ENCODE data around the gene PROK1.
A peak's percentile ranks its signal among the peaks of the same experiment; 100 is the strongest.
"Not testable (repeated sequence)": the region's sequence is repeated elsewhere in the genome, so short reads cannot be mapped to it uniquely, and the experiment has no call there.

The PROK1 gene

GRCh38 chr1:110434946-110435345, 16.0 kb upstream of the PROK1 start:
- no peak for DNase-seq

GRCh38 chr1:110436635-110437034, 14.3 kb upstream of the PROK1 start:
- no peak for DNase-seq

GRCh38 chr1:110437645-110438299, 13.2 kb upstream of the PROK1 start:
- DNase-seq = not testable (repeated sequence)

- DNase-seq = no peak
These were observed 12.1 kb upstream of the PROK1 start for GRCh38 chr1:110438893-110439292.

- not testable (repeated sequence) for DNase-seq
These were observed 11.1 kb upstream of the PROK1 start for GRCh38 chr1:110439873-110440272.

- DNase-seq = no peak
These were observed 10.1 kb upstream of the PROK1 start for GRCh38 chr1:110440877-110441276.

GRCh38 chr1:110441888-110442287, 9.1 kb upstream of the PROK1 start:
- no peak for DNase-seq

- DNase-seq = no peak
These were observed 7.5 kb upstream of the PROK1 start for GRCh38 chr1:110443451-110443850.

GRCh38 chr1:110444561-110444960, 6.4 kb upstream of the PROK1 start:
- DNase-seq = no peak

GRCh38 chr1:110449661-110450651, 993 bp upstream of the PROK1 start:
- DNase-seq = no peak

- no peak for DNase-seq
These were observed 1.4 kb downstream of the PROK1 start for GRCh38 chr1:110452330-110452729.

GRCh38 chr1:110453829-110454228, 2.9 kb downstream of the PROK1 start:
- DNase-seq = no peak

- DNase-seq = no peak
These were observed 3.4 kb downstream of the PROK1 start for GRCh38 chr1:110454328-110454727.

GRCh38 chr1:110455151-110455550, 4.2 kb downstream of the PROK1 start:
- no peak for DNase-seq

- DNase-seq = no peak
These were observed 6.3 kb downstream of the PROK1 start for GRCh38 chr1:110457206-110457605.

- DNase-seq = peak; percentile 71
These were observed 9.6 kb downstream of the PROK1 start for GRCh38 chr1:110460253-110461220.

GRCh38 chr1:110462093-110462492, 11.1 kb downstream of the PROK1 start:
- no peak for DNase-seq

- no peak for DNase-seq
These were observed 12.0 kb downstream of the PROK1 start for GRCh38 chr1:110462964-110463363.

GRCh38 chr1:110463725-110464124, 12.8 kb downstream of the PROK1 start:
- DNase-seq = no peak

GRCh38 chr1:110464340-110464739, 13.4 kb downstream of the PROK1 start:
- no peak for DNase-seq

- no peak for DNase-seq
These were observed 14.3 kb downstream of the PROK1 start for GRCh38 chr1:110465038-110465813.

- no peak for DNase-seq
These were observed 14.9 kb downstream of the PROK1 start for GRCh38 chr1:110465814-110466380.
